HepG2 (cell line): Measurements from ENCODE around the gene XAF1. TPM values are rescaled to one million over a fixed set of nuclear protein-coding genes. Genes with fewer than 3 reads are reported as not detected.
A peak's percentile ranks its signal among the peaks of the same experiment; 100 is the strongest.

Source experiments
- AHR ChIP-seq: IDR thresholded peaks from 2 replicates; pipeline ENCODE4 v1.6.1; 2018; ENCODE audit warnings: missing genetic modification reagents, missing compliant biosample characterization
- ATRX ChIP-seq: sonication (generic); formaldehyde crosslinking; IDR thresholded peaks from 2 replicates; pipeline ENCODE4 v1.4.0; 2020; ENCODE audit warnings: missing genetic modification reagents, borderline replicate concordance
- ETV6 ChIP-seq: sonication (generic); formaldehyde crosslinking; conservative IDR thresholded peaks from 2 replicates; pipeline ENCODE4 v1.4.0; 2020; ENCODE audit warnings: missing genetic modification reagents
- FOXA3 ChIP-seq: IDR thresholded peaks from 2 replicates; pipeline ENCODE4 v1.6.1; 2016; ENCODE audit warnings: missing genetic modification reagents, missing compliant biosample characterization
- JUN ChIP-seq: sonication (generic); formaldehyde crosslinking; IDR thresholded peaks from 2 replicates; pipeline ENCODE4 v1.4.0; 2020; ENCODE audit warnings: mild to moderate bottlenecking, missing genetic modification reagents
- KDM1A ChIP-seq: IDR thresholded peaks from 2 replicates; pipeline ENCODE4 v1.6.1; 2016; ENCODE audit warnings: missing compliant biosample characterization
- PPARG ChIP-seq: conservative IDR thresholded peaks from 2 replicates; pipeline ENCODE4 v1.6.1; 2016; ENCODE audit warnings: missing biosample characterization, missing genetic modification reagents
- ZNF543 ChIP-seq: sonication (generic); formaldehyde crosslinking; IDR thresholded peaks from 2 replicates; pipeline ENCODE4 v1.4.0; 2020; ENCODE audit warnings: mild to moderate bottlenecking, missing genetic modification reagents
- ZNF782 ChIP-seq: sonication (generic); formaldehyde crosslinking; IDR thresholded peaks from 2 replicates; pipeline ENCODE4 v1.4.0; 2020; ENCODE audit warnings: missing genetic modification reagents, mild to moderate bottlenecking, borderline replicate concordance
- polyA plus RNA-seq, 8 experiments: library from polyadenylated mRNA; depleted of rRNA in 3 of 8; stranded (reverse) in 7 of 8; unstranded in 1 of 8; fragments of >200 nt; fragmentation: Illumina TruSeq in 4 of 8; extraction: Trizol in 4 of 8; gene quantifications; 2 replicates each; pipeline versions ENCODE4 v1.2.1 to v1.2.3, GENCODE V29; 2011 to 2016; ENCODE audit warnings: low read depth in 4 of 8, missing spikeins in 1 of 8, mixed read lengths in 1 of 8; ENCODE audit not compliant: insufficient read depth in 1 of 8
- total RNA-seq, 5 experiments: library from RNA; depleted of rRNA; stranded (reverse); fragments of >200 nt; fragmentation: Illumina TruSeq; extraction: Trizol; gene quantifications; 2 replicates each; pipeline ENCODE4 v1.2.3, GENCODE V29; 2016; ENCODE audit warnings: low read depth in 1 of 5
- TF ChIP-seq, protein P1 (sequence below): sonication (generic); formaldehyde crosslinking; IDR thresholded peaks from 2 replicates; pipeline ENCODE4 v1.9.0; 2021; ENCODE audit warnings: missing genetic modification reagents, borderline replicate concordance
- TF ChIP-seq, protein P2 (sequence below): sonication (generic); formaldehyde crosslinking; IDR thresholded peaks from 2 replicates; pipeline ENCODE4 v1.4.0; 2020; ENCODE audit warnings: missing genetic modification reagents, borderline replicate concordance
- TF ChIP-seq, protein P3 (sequence below): sonication (generic); formaldehyde crosslinking; IDR thresholded peaks from 2 replicates; pipeline ENCODE4 v1.4.0; 2020; ENCODE audit warnings: missing genetic modification reagents
- TF ChIP-seq, protein P4 (sequence below): sonication (generic); formaldehyde crosslinking; IDR thresholded peaks from 2 replicates; pipeline ENCODE4 v1.4.0; 2020; ENCODE audit warnings: missing genetic modification reagents, borderline replicate concordance
- TF ChIP-seq, protein P5 (sequence below): IDR thresholded peaks from 2 replicates; pipeline ENCODE4 v1.6.1; 2016; ENCODE audit warnings: missing compliant biosample characterization, missing genetic modification reagents, borderline replicate concordance
- TF ChIP-seq, protein P6 (sequence below): sonication (generic); formaldehyde crosslinking; IDR thresholded peaks from 2 replicates; pipeline ENCODE4 v1.5.0; 2020; ENCODE audit warnings: mild to moderate bottlenecking, missing genetic modification reagents, moderate library complexity

Gene XAF1
- total and polyA plus RNA-seq, 2 of the 13 experiments (the other 11 are each of a cell fraction or from before 2014, with no cell fraction given) = 1.2 to 2.4 TPM

DNA sequence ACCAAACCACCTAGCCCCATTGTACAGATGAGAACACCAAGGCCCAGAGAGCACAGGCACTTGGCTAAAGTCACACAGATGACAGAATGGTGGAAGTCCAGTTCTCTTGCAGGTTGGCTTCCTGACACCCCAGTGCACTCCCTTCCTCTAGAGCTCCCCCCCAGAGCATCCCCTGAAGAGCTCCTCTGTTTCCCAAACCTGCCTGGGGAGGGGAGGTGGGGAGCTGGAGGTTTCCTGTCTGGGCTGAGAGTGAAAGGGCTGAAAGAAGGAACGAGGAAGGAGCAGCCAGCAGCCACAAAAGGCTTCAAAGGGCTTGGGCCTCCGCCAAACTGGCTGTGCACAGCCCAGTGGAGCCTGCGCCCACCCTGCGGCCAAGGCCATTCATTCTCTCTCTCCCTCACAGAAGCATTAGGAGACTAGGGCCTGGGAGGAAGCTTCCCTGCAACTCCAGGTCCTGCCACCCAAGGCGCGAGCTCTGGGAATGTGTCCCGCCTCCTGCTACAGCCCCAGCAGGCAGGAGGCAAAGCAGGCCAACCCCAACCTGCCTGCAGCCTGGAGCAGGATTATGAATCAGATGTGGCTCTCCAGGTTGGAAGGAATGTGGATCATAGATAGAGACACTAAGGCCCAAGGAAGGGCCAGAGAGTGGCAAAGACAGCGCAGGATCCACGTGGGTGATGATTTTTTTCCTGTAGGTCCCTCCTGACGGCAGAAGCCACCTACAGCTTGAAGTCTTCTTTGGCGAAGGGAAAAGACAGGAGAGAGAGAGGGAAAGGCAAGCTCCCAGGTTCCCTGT lies 43.6 kb upstream of the XAF1 start (continued):
- 0 out of 2 replicates have a peak, but pooled peaks have one; percentile 22 for TF ChIP-seq ZNF782 (CRISPR knock-in tag)
- TF ChIP-seq, protein P1, sequence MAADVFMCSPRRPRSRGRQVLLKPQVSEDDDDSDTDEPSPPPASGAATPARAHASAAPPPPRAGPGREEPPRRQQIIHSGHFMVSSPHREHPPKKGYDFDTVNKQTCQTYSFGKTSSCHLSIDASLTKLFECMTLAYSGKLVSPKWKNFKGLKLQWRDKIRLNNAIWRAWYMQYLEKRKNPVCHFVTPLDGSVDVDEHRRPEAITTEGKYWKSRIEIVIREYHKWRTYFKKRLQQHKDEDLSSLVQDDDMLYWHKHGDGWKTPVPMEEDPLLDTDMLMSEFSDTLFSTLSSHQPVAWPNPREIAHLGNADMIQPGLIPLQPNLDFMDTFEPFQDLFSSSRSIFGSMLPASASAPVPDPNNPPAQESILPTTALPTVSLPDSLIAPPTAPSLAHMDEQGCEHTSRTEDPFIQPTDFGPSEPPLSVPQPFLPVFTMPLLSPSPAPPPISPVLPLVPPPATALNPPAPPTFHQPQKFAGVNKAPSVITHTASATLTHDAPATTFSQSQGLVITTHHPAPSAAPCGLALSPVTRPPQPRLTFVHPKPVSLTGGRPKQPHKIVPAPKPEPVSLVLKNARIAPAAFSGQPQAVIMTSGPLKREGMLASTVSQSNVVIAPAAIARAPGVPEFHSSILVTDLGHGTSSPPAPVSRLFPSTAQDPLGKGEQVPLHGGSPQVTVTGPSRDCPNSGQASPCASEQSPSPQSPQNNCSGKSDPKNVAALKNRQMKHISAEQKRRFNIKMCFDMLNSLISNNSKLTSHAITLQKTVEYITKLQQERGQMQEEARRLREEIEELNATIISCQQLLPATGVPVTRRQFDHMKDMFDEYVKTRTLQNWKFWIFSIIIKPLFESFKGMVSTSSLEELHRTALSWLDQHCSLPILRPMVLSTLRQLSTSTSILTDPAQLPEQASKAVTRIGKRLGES (CRISPR knock-in tag) = no peak
- TF ChIP-seq ETV6 = no peak
- no peak; the same call in 1 of the 2 replicates for TF ChIP-seq PPARG (CRISPR knock-in tag)
- TF ChIP-seq JUN = peak; percentile 23; the same call in 1 of the 2 replicates
- TF ChIP-seq, protein P2, sequence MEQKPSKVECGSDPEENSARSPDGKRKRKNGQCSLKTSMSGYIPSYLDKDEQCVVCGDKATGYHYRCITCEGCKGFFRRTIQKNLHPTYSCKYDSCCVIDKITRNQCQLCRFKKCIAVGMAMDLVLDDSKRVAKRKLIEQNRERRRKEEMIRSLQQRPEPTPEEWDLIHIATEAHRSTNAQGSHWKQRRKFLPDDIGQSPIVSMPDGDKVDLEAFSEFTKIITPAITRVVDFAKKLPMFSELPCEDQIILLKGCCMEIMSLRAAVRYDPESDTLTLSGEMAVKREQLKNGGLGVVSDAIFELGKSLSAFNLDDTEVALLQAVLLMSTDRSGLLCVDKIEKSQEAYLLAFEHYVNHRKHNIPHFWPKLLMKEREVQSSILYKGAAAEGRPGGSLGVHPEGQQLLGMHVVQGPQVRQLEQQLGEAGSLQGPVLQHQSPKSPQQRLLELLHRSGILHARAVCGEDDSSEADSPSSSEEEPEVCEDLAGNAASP (CRISPR knock-in tag) = 0 out of 2 replicates have a peak, but pooled peaks have one; percentile 12
- TF ChIP-seq KDM1A = peak; percentile 98
- TF ChIP-seq FOXA3 = peak; percentile 6; the same call in 1 of the 2 replicates
- TF ChIP-seq, protein P3, sequence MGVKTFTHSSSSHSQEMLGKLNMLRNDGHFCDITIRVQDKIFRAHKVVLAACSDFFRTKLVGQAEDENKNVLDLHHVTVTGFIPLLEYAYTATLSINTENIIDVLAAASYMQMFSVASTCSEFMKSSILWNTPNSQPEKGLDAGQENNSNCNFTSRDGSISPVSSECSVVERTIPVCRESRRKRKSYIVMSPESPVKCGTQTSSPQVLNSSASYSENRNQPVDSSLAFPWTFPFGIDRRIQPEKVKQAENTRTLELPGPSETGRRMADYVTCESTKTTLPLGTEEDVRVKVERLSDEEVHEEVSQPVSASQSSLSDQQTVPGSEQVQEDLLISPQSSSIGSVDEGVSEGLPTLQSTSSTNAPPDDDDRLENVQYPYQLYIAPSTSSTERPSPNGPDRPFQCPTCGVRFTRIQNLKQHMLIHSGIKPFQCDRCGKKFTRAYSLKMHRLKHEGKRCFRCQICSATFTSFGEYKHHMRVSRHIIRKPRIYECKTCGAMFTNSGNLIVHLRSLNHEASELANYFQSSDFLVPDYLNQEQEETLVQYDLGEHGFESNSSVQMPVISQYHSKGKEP (CRISPR knock-in tag) = no peak
- no peak for TF ChIP-seq ZNF543
- TF ChIP-seq ATRX (CRISPR knock-in tag) = no peak
- TF ChIP-seq, protein P4, sequence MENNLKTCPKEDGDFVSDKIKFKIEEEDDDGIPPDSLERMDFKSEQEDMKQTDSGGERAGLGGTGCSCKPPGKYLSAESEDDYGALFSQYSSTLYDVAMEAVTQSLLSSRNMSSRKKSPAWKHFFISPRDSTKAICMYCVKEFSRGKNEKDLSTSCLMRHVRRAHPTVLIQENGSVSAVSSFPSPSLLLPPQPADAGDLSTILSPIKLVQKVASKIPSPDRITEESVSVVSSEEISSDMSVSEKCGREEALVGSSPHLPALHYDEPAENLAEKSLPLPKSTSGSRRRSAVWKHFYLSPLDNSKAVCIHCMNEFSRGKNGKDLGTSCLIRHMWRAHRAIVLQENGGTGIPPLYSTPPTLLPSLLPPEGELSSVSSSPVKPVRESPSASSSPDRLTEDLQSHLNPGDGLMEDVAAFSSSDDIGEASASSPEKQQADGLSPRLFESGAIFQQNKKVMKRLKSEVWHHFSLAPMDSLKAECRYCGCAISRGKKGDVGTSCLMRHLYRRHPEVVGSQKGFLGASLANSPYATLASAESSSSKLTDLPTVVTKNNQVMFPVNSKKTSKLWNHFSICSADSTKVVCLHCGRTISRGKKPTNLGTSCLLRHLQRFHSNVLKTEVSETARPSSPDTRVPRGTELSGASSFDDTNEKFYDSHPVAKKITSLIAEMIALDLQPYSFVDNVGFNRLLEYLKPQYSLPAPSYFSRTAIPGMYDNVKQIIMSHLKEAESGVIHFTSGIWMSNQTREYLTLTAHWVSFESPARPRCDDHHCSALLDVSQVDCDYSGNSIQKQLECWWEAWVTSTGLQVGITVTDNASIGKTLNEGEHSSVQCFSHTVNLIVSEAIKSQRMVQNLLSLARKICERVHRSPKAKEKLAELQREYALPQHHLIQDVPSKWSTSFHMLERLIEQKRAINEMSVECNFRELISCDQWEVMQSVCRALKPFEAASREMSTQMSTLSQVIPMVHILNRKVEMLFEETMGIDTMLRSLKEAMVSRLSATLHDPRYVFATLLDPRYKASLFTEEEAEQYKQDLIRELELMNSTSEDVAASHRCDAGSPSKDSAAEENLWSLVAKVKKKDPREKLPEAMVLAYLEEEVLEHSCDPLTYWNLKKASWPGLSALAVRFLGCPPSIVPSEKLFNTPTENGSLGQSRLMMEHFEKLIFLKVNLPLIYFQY (CRISPR knock-in tag) = 0 out of 2 replicates have a peak, but pooled peaks have one; percentile 35
- no peak for TF ChIP-seq AHR
- TF ChIP-seq, protein P5, sequence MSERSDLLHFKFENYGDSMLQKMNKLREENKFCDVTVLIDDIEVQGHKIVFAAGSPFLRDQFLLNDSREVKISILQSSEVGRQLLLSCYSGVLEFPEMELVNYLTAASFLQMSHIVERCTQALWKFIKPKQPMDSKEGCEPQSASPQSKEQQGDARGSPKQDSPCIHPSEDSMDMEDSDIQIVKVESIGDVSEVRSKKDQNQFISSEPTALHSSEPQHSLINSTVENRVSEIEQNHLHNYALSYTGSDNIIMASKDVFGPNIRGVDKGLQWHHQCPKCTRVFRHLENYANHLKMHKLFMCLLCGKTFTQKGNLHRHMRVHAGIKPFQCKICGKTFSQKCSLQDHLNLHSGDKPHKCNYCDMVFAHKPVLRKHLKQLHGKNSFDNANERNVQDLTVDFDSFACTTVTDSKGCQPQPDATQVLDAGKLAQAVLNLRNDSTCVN (CRISPR knock-in tag) = no peak
- TF ChIP-seq, protein P6, sequence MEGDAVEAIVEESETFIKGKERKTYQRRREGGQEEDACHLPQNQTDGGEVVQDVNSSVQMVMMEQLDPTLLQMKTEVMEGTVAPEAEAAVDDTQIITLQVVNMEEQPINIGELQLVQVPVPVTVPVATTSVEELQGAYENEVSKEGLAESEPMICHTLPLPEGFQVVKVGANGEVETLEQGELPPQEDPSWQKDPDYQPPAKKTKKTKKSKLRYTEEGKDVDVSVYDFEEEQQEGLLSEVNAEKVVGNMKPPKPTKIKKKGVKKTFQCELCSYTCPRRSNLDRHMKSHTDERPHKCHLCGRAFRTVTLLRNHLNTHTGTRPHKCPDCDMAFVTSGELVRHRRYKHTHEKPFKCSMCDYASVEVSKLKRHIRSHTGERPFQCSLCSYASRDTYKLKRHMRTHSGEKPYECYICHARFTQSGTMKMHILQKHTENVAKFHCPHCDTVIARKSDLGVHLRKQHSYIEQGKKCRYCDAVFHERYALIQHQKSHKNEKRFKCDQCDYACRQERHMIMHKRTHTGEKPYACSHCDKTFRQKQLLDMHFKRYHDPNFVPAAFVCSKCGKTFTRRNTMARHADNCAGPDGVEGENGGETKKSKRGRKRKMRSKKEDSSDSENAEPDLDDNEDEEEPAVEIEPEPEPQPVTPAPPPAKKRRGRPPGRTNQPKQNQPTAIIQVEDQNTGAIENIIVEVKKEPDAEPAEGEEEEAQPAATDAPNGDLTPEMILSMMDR (CRISPR knock-in tag) = peak; percentile 22; the same call in 1 of the 2 replicates
